ENCODE results near the gene PFKFB3.
"Not testable (repeated sequence)": the region's sequence is repeated elsewhere in the genome, so short reads cannot be mapped to it uniquely, and the experiment has no call there.

PFKFB3 gene

GRCh38 chr10:6202098-6202683 lies 541 bp upstream of the PFKFB3 start:
- no peak for DNase-seq (ENCODE audit: low spot score)

- DNase-seq (ENCODE audit: low spot score): peak; percentile 62
These were observed 765 bp downstream of the PFKFB3 start for GRCh38 chr10:6203331-6204062.

GRCh38 chr10:6204063-6204340 lies 1.3 kb downstream of the PFKFB3 start:
- DNase-seq (ENCODE audit: low spot score): no peak

GRCh38 chr10:6204341-6205191 lies 1.8 kb downstream of the PFKFB3 start:
- DNase-seq (ENCODE audit: low spot score): no peak

GRCh38 chr10:6206486-6206885 lies 3.8 kb downstream of the PFKFB3 start:
- DNase-seq (ENCODE audit: low spot score): not testable (repeated sequence)

GRCh38 chr10:6207658-6208057 lies 4.9 kb downstream of the PFKFB3 start:
- no peak for DNase-seq (ENCODE audit: low spot score)

- no peak for DNase-seq (ENCODE audit: low spot score)
These were observed 6.1 kb downstream of the PFKFB3 start for GRCh38 chr10:6208799-6209235.

- no peak for DNase-seq (ENCODE audit: low spot score)
These were observed 8.6 kb downstream of the PFKFB3 start for GRCh38 chr10:6211341-6211670.

GRCh38 chr10:6211671-6212635 lies 9.2 kb downstream of the PFKFB3 start:
- DNase-seq (ENCODE audit: low spot score): peak; percentile 89

GRCh38 chr10:6212806-6213205 lies 10.1 kb downstream of the PFKFB3 start:
- no peak for DNase-seq (ENCODE audit: low spot score)

GRCh38 chr10:6213257-6213905 lies 10.6 kb downstream of the PFKFB3 start:
- no peak for DNase-seq (ENCODE audit: low spot score)

- DNase-seq (ENCODE audit: low spot score): no peak
These were observed 11.2 kb downstream of the PFKFB3 start for GRCh38 chr10:6213908-6214307.

GRCh38 chr10:6214612-6215011 lies 11.9 kb downstream of the PFKFB3 start:
- no peak for DNase-seq (ENCODE audit: low spot score)

GRCh38 chr10:6215241-6215640 lies 12.5 kb downstream of the PFKFB3 start:
- DNase-seq (ENCODE audit: low spot score): no peak

GRCh38 chr10:6215683-6216484 lies 13.2 kb downstream of the PFKFB3 start:
- DNase-seq (ENCODE audit: low spot score): no peak

GRCh38 chr10:6216916-6217315 lies 14.2 kb downstream of the PFKFB3 start:
- no peak for DNase-seq (ENCODE audit: low spot score)

- DNase-seq (ENCODE audit: low spot score): no peak
These were observed 14.9 kb downstream of the PFKFB3 start for GRCh38 chr10:6217611-6218010.

GRCh38 chr10:6218692-6219493 lies 16.2 kb downstream of the PFKFB3 start:
- DNase-seq (ENCODE audit: low spot score): no peak

GRCh38 chr10:6219494-6219836 lies 16.7 kb downstream of the PFKFB3 start:
- DNase-seq (ENCODE audit: low spot score): no peak

Measured in Ammon's horn (tissue), 1 donor.